Inflammatory macrophage (primary cell): ENCODE results near the gene CCL13.
"Not testable (repeated sequence)": the region's sequence is repeated elsewhere in the genome, so short reads cannot be mapped to it uniquely, and the experiment has no call there.

Source experiments
- DNase-seq, 2 donors: peaks; one replicate each; pipeline ENCODE4 v3.0.0-alpha.2; 2020 to 2022
- total RNA-seq, 18 experiments: gene quantifications; one replicate each; lab custom pipeline; 2026; ENCODE audit warnings: mixed read lengths in 6 of 18, inconsistent platforms in 2 of 18; lab: John Stamatoyannopoulos, UW

The CCL13 gene
- 0 to 12.1 (median 1.0) reads per million in 18 experiments for total RNA-seq

- DNase-seq: no peak
Observed at GRCh38 chr17:34356194-34356593, at the start of gene CCL13. TSS of gene CCL13 (plus strand) at chr17:34356480. CDS start at chr17:34356527, 47 bp downstream.

GRCh38 chr17:34307110-34307509, 49.2 kb upstream of the CCL13 start:
- peak; percentile 63 to 77 for DNase-seq

- DNase-seq: peak; percentile 59 to 75
Observed at GRCh38 chr17:34308371-34308770, 47.9 kb upstream of the CCL13 start.

GRCh38 chr17:34311291-34311690, 45.0 kb upstream of the CCL13 start:
- DNase-seq: no peak

- DNase-seq: no peak
Observed at GRCh38 chr17:34312080-34312479, 44.2 kb upstream of the CCL13 start.

- DNase-seq: no peak
Observed at GRCh38 chr17:34313164-34313563, 43.1 kb upstream of the CCL13 start.

GRCh38 chr17:34314279-34314678, 42.0 kb upstream of the CCL13 start:
- peak; percentile 70 to 78 for DNase-seq

GRCh38 chr17:34318474-34318873, 37.8 kb upstream of the CCL13 start:
- DNase-seq: peak; percentile 56 to 73

- DNase-seq: no peak
Observed at GRCh38 chr17:34319039-34319483, 37.2 kb upstream of the CCL13 start, which contains the start of gene CCL8. TSS of gene CCL8 (plus strand) at chr17:34319435. CDS start at chr17:34319502, 67 bp downstream.

GRCh38 chr17:34321964-34322363, 34.3 kb upstream of the CCL13 start:
- DNase-seq: no peak

GRCh38 chr17:34327580-34327979, 28.7 kb upstream of the CCL13 start:
- not testable (repeated sequence) for DNase-seq

- DNase-seq: no peak
Observed at GRCh38 chr17:34337701-34338100, 18.6 kb upstream of the CCL13 start.

GRCh38 chr17:34339138-34339770, 17.0 kb upstream of the CCL13 start:
- DNase-seq: no peak

- no peak for DNase-seq
Observed at GRCh38 chr17:34341916-34342315, 14.4 kb upstream of the CCL13 start.

GRCh38 chr17:34347063-34347462, 9.2 kb upstream of the CCL13 start:
- DNase-seq: no peak

GRCh38 chr17:34349751-34350150, 6.5 kb upstream of the CCL13 start:
- no peak for DNase-seq

GRCh38 chr17:34351096-34351495, 5.2 kb upstream of the CCL13 start:
- DNase-seq: no peak

GRCh38 chr17:34352191-34352590, 4.1 kb upstream of the CCL13 start:
- DNase-seq: no peak

GRCh38 chr17:34354637-34355036, 1.6 kb upstream of the CCL13 start:
- no peak for DNase-seq

- no peak for DNase-seq
Observed at GRCh38 chr17:34357398-34357797, 1.1 kb downstream of the CCL13 start.

- no peak for DNase-seq
Observed at GRCh38 chr17:34358631-34359030, 2.4 kb downstream of the CCL13 start.

- peak; percentile 43 to 60 for DNase-seq
Observed at GRCh38 chr17:34360601-34361270, 4.5 kb downstream of the CCL13 start.

- peak; percentile 88 to 91 for DNase-seq
Observed at GRCh38 chr17:34361478-34362061, 5.3 kb downstream of the CCL13 start.

- DNase-seq: peak; percentile 65 to 81
Observed at GRCh38 chr17:34363183-34363661, 6.9 kb downstream of the CCL13 start, which contains the start of gene CCL1. TSS of gene CCL1 (minus strand) at chr17:34363233. CDS start at chr17:34363161, 72 bp downstream.
